Peyer's patch (tissue), 4 donors: Measurements from ENCODE around the gene KIT.

Source experiments
- CTCF ChIP-seq, 6 experiments: fragments of 450-650 bp in 4 of 6; fragments of 200-600 bp in 2 of 6; sonication (generic) in 1 of 6; IDR thresholded peaks; one replicate each; pipeline ENCODE4 v1.5.1; 2017 to 2019; ENCODE audit warnings: antibody characterized with exemption in 6 of 6, mild to moderate bottlenecking in 3 of 6, moderate library complexity in 1 of 6
- POLR2A ChIP-seq, 2 donors: fragments of 450-650 bp; IDR thresholded peaks; one replicate each; pipeline ENCODE4 v1.5.1; 2017; ENCODE audit warnings: antibody characterized with exemption in 2 of 2, mild to moderate bottlenecking in 2 of 2, moderate library complexity in 2 of 2

- TF ChIP-seq CTCF (IDR thresholded peaks at IDR 0.05) = no peak
- no peak for TF ChIP-seq POLR2A (IDR thresholded peaks at IDR 0.05)
Measured at GRCh38 chr4:54614149-54614548, 43.6 kb upstream of the KIT start.
